Eye (tissue), 1 donor: Measurements from ENCODE around the gene UBE3C.
"Not testable (repeated sequence)": the region's sequence is repeated elsewhere in the genome, so short reads cannot be mapped to it uniquely, and the experiment has no call there.

Experiments
- DNase-seq: peaks from one replicate; pipeline ENCODE4 v3.0.0-alpha.2; 2015

UBE3C gene

GRCh38 chr7:157138424-157139110 lies at the start of gene UBE3C:
Gene UBE3C, plus strand, starts transcription at chr7:157138926. Its CDS starts 347 bp downstream, at chr7:157139273.
- DNase-seq: peak; percentile 95

- no peak for DNase-seq
Observed at GRCh38 chr7:157089100-157089610, 49.6 kb upstream of the UBE3C start.

GRCh38 chr7:157090485-157091165 lies 48.1 kb upstream of the UBE3C start:
- DNase-seq: no peak

DNA sequence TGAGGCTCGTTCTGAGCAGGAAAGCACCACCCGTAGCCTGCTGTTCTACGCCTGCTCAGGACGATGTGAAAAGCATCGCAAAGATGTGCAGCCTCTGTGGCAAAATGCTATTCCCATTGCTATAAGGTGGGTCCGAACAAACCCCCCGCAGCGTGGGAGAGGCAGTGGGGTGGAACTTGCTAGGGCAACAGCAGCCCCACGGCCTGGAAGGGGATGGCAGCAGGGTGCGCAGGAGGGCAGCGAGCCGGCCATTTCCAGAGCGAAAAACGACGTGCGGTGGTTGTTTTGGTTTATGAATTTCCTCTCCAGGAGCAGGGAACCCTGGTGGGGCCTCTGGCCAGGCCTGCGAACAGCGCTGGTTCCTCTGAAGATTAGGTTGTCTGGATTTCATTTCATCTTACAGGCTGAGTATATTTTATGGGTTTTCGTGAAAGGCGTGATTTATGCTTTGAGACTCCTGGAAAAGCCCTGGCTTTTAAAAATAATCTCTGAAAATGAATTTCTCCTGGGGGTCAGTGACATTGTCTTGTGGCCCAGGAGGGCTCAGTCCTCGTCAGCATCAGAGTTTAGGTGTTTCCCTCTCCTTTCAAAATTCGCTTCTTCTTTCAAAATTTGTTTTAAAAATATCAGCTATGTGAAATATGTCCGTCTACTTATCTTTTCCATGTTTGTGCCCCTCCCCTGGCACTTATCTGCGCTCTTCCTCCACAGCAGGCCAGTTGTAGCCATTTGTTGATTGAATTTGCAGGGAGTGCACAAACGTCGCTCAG lies 42.3 kb upstream of the UBE3C start:
- no peak for DNase-seq

- no peak for DNase-seq
Observed at GRCh38 chr7:157097056-157097329, 41.7 kb upstream of the UBE3C start.

GRCh38 chr7:157097569-157097968 lies 41.2 kb upstream of the UBE3C start:
- no peak for DNase-seq

- DNase-seq: not testable (repeated sequence)
Observed at GRCh38 chr7:157100005-157100404, 38.7 kb upstream of the UBE3C start.

DNA sequence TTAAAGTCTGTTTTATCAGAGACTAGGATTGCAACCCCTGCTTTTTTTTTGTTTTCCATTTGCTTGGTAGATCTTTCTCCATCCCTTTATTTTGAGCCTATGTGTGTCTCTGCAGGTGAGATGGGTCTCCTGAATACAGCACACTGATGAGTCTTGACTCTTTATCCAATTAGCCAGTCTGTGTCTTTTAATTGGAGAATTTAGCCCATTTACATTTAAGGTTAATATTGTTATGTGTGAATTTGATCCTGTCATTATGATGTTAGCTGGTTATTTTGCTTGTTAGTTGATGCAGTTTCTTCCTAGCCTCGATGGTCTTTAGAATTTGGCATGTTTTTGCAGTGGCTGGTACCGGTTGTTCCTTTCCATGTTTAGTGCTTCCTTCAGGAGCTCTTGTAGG lies 35.1 kb upstream of the UBE3C start:
- DNase-seq: not testable (repeated sequence)

- DNase-seq: no peak
Observed at GRCh38 chr7:157111311-157111710, 27.4 kb upstream of the UBE3C start.

DNA sequence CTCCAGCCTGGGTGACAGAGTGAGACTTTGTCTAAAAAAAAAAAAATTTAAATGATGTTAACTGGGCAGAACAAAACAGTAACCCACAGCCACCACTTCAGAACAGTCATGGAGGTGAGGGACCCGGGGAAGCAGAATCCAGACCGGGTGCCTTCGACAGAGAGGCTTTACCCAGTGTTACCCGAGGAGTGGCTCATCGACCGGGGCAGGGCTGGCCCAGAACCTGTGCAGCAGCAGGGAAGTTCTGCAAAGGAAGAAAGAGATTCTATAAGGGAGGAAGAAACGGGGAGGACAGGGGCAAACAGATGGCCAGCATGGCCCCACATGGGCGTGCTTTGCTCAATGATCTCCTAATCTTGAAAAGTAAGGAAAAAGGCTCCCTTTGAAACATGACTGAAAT lies 26.0 kb upstream of the UBE3C start:
- no peak for DNase-seq

DNA sequence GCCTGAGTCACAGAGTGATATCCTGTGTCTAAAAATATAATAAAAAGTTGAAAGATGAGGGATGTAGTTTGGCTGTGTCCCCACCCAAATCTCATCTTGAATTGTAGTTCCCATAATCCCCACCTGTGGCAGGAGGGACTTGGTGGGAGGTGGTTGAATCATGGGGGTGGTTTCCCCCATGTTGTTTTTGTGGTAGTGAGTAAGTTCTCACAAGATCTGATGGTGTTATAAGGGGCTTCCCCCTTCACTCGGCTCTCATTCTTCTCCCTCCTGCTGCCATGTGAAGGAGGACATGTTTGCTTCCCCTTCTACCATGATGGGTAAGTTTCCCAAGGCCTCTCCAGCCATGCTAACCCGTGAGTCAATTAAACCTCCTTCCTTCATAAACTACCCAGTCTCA lies 25.1 kb upstream of the UBE3C start:
- no peak for DNase-seq

GRCh38 chr7:157116762-157117161 lies 22.0 kb upstream of the UBE3C start:
- DNase-seq: no peak

DNA sequence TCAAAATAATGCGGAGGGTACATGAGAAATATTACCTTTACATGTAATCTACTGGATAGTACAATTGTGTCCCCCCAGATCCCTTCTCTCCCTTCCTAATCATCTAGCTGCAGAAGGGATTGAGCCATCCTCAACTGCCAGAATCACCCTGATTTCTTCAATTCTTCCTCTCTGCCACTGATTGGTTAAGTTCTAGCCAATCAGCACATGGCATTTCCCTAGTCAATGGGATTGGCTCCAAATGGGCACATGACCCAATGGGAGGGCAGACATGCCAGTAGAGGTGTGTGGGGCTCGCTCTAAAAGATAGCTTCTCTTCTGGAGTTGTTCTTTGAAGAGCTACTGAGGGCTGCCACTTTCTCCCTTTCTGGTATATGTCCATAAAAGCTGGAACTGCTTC lies 20.9 kb upstream of the UBE3C start:
- no peak for DNase-seq

GRCh38 chr7:157120181-157120580 lies 18.5 kb upstream of the UBE3C start:
- no peak for DNase-seq

GRCh38 chr7:157121184-157121715 lies 17.5 kb upstream of the UBE3C start:
- DNase-seq: no peak

GRCh38 chr7:157122800-157123495 lies 15.8 kb upstream of the UBE3C start:
- no peak for DNase-seq

DNA sequence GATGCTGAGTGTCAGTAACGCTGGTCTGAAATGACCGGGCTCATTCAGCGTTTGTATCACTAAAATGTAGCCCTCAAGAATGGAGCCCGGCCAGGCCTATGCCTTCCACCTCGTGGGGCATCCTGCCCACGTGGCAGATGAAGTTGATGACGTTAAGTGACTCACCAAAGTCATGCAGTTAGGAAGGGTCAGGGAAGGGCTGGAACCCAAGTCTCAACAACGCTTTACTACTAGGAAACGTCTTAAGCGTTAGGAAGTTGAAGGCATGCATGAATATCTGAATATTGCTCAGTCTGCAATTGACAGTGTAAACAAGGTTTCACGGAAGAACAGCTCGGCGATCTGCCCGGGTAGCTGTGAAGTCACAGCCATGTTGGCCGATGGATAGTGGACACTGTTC lies 14.0 kb upstream of the UBE3C start:
- DNase-seq: no peak

- DNase-seq: no peak
Observed at GRCh38 chr7:157125376-157126223, 13.1 kb upstream of the UBE3C start.

DNA sequence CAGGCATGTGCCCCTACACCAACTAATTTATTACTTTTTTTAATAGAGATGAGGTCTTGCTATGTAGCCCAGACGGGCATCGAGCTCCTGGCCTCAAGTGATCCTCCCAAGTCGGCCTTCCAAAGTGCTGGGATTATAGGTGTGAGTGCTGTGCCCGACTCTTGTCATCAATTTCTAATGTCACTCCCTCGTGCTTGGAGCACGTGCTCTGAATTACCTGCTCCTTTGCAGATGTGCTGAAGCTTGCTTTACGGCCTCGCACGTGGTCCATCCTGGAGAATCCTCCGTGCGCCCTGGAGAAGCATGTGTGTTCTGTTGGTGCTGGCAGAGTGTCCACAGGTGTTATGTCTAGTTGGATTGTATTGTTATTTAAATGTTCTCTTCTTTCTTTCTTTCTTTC lies 11.8 kb upstream of the UBE3C start:
- no peak for DNase-seq

GRCh38 chr7:157129200-157129599 lies 9.5 kb upstream of the UBE3C start:
- DNase-seq: no peak

DNA sequence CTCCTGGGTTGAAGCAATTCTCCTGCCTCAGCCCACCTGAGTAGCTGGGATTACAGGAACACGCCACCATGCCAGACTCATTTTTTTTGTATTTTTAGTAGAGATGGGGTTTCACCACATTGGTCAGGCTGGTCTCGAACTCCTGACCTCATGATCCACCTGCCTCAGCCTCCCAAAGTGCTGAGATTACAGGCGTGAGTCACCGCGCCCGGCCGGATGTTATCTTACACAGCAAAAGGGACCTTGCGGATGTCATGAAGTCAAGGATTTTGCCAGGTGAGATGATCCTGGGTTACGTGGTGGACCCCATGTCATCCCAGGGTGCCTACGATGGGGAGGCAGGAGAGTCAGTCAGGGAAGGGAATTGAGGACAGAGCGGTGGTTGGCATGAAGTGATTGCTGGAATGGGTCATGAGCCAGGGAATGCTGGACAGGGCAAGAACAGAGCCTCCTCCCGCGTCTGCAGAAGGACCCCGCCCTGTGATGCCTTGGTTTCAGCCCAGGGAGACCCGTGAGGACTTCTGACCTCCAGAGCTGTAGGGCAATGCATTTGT lies 8.7 kb upstream of the UBE3C start:
- no peak for DNase-seq

DNA sequence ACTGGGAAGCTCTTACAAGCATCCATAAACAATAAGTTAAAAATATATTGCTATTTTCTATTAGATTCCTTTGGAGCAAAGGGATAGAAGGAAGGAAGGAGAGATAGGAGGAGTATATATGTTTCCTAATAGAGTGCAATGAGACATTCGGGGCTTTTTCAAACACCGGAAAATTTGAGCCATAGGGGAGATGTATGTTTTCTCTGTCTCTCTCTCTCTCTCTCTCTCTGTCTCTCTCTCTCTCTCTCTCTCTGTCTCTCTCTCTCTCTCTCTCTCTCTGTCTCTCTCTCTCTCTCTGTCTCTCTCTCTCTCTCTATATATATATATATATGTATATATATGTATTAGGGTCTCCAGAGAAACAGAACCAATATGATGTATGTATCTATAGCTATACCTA lies 7.9 kb upstream of the UBE3C start:
- DNase-seq: not testable (repeated sequence)
